MCF 10A (cell line): ENCODE results near the gene C12orf54. TPM values are rescaled to one million over a fixed set of nuclear protein-coding genes. Genes with fewer than 3 reads are reported as not detected.
"Not testable (repeated sequence)": the region's sequence is repeated elsewhere in the genome, so short reads cannot be mapped to it uniquely, and the experiment has no call there.

ENCODE experiments used
- BruUV-seq: library from RNA; stranded (reverse); fragments of 400-500 nt; replicated peaks from 2 replicates; lab custom pipeline; 2021; lab: Mats Ljungman, UMichigan
- CTCF ChIA-PET: fragments of 300-600 bp; sonication (Branson Sonifier 250); formaldehyde crosslinking; extraction: SDS; loops from one replicate; lab custom pipeline; 2021; ENCODE audit warnings: antibody characterized with exemption, inconsistent platforms; lab: Yijun Ruan, JAX
- POLR2A ChIA-PET: fragments of 300-600, 350-650 bp; sonication (Branson Sonifier 250); formaldehyde crosslinking; extraction: SDS; loops from one replicate; lab custom pipeline; 2020; ENCODE audit warnings: antibody characterized with exemption, inconsistent platforms; lab: Yijun Ruan, JAX
- DNase-seq: peaks from one replicate; pipeline ENCODE4 v3.0.0-alpha.2; 2018; ENCODE audit not compliant: unreplicated experiment
- H3K27ac Mint-ChIP-seq: one replicate; pipeline ENCODE4 v1.8.0; 2022; ENCODE audit warnings: mild to moderate bottlenecking, low read depth, mixed read lengths; ENCODE audit not compliant: unreplicated experiment
- H3K27me3 Mint-ChIP-seq: one replicate; pipeline ENCODE4 v1.8.0; 2022; ENCODE audit warnings: mixed read lengths; ENCODE audit not compliant: insufficient read depth, unreplicated experiment
- H3K36me3 Mint-ChIP-seq: one replicate; pipeline ENCODE4 v1.8.0; 2022; ENCODE audit warnings: mild to moderate bottlenecking, moderate library complexity, mixed read lengths; ENCODE audit not compliant: insufficient read depth, unreplicated experiment
- H3K4me1 Mint-ChIP-seq: one replicate; pipeline ENCODE4 v1.8.0; 2022; ENCODE audit warnings: mixed read lengths; ENCODE audit not compliant: insufficient read depth, unreplicated experiment
- H3K4me3 Mint-ChIP-seq: one replicate; pipeline ENCODE4 v1.8.0; 2022; ENCODE audit warnings: mild to moderate bottlenecking, moderate library complexity, mixed read lengths; ENCODE audit not compliant: unreplicated experiment
- H3K9me3 Mint-ChIP-seq: one replicate; pipeline ENCODE4 v1.8.0; 2022; ENCODE audit warnings: mixed read lengths; ENCODE audit not compliant: unreplicated experiment
- CTCF ChIP-seq: fragments of 200-600 bp; IDR thresholded peaks from one replicate; pipeline ENCODE4 v1.8.0; 2022; ENCODE audit warnings: antibody characterized with exemption, mild to moderate bottlenecking; ENCODE audit not compliant: unreplicated experiment
- intact Hi-C: fragments of 100-400 bp; cut with micrococcal nuclease; formaldehyde crosslinking; loops from 2 replicates; pipeline ENCODE4 v1.14.1; 2022
- total RNA-seq: library from RNA; stranded (reverse); gene quantifications from 2 replicates; pipeline ENCODE4 v1.2.3, GENCODE V29; 2022

The C12orf54 gene
- total RNA-seq, 1 experiment from 2014 or later: 1.9 TPM

GRCh38 chr12:48445538-48445937 is 36.8 kb upstream of the C12orf54 start:
- H3K9me3 Mint-ChIP-seq: no peaks in the 10 kb centered on the region
- intact Hi-C loops: no loop called here
- ChIA-PET POLR2A (no interaction called here), CTCF (interaction anchor here (0.9 kb wide), 1 partner anchor 135 kb away, joined by 4 read pairs; no protein-coding TSS in a partner anchor)
- no TSS peak for BruUV-seq
- no peak for DNase-seq
- H3K36me3 Mint-ChIP-seq: no peaks in the 10 kb centered on the region
- H3K27me3 Mint-ChIP-seq: peaks cover 60% of the 10 kb centered on the region
- H3K27ac Mint-ChIP-seq: no peak overlapping the region
- no peak for TF ChIP-seq CTCF
- H3K4me3 Mint-ChIP-seq: no peak overlapping the region
- H3K4me1 Mint-ChIP-seq: no peaks in the 10 kb centered on the region

GRCh38 chr12:48446161-48446776 is 36.0 kb upstream of the C12orf54 start:
- Mint-ChIP-seq H3K4me3 (no peak overlapping the region), H3K27ac (no peak overlapping the region), H3K27me3 (peaks cover 65% of the 10 kb centered on the region), H3K4me1 (no peaks in the 10 kb centered on the region), H3K9me3 (no peaks in the 10 kb centered on the region), H3K36me3 (no peaks in the 10 kb centered on the region)
- ChIA-PET POLR2A (interaction anchor here (0.7 kb wide), 1 partner anchor 51 kb away, joined by 3 read pairs; no protein-coding TSS in a partner anchor), CTCF (interaction anchor here (0.7 to 0.9 kb wide), 2 partner anchors 89 to 134 kb away, joined by 4 read pairs; no protein-coding TSS in a partner anchor)
- TF ChIP-seq CTCF: no peak
- DNase-seq: no peak
- intact Hi-C loops: no loop called here
- BruUV-seq: no TSS peak

- H3K9me3 Mint-ChIP-seq: no peaks in the 10 kb centered on the region
- CTCF ChIA-PET: no interaction called here
Measured at GRCh38 chr12:48447755-48448154, 34.5 kb upstream of the C12orf54 start.

GRCh38 chr12:48451372-48451771 is 30.9 kb upstream of the C12orf54 start:
- Mint-ChIP-seq H3K4me3 (no peak overlapping the region), H3K4me1 (no peaks in the 10 kb centered on the region), H3K9me3 (no peaks in the 10 kb centered on the region), H3K36me3 (no peaks in the 10 kb centered on the region), H3K27me3 (peaks cover 28% of the 10 kb centered on the region), H3K27ac (no peak overlapping the region)
- BruUV-seq: no TSS peak
- ChIA-PET CTCF (no interaction called here), POLR2A (no interaction called here)
- DNase-seq: no peak
- intact Hi-C loops: no loop called here
- no peak for TF ChIP-seq CTCF

More at GRCh38 chr12:48447755-48448154, 34.5 kb upstream of the C12orf54 start:
- Mint-ChIP-seq H3K4me1 (no peaks in the 10 kb centered on the region), H3K27ac (no peak overlapping the region), H3K36me3 (no peaks in the 10 kb centered on the region), H3K27me3 (peaks cover 51% of the 10 kb centered on the region), H3K4me3 (no peak overlapping the region)
- no peak for TF ChIP-seq CTCF
- intact Hi-C loops: no loop called here
- DNase-seq: no peak
- BruUV-seq: no TSS peak
- POLR2A ChIA-PET: no interaction called here

GRCh38 chr12:48452961-48453360 is 29.3 kb upstream of the C12orf54 start:
- intact Hi-C loops, CTCF ChIA-PET: not testable (repeated sequence)
- POLR2A ChIA-PET: interaction anchor here (1.1 kb wide), 1 partner anchor 34 kb away, joined by 3 read pairs; no protein-coding TSS in a partner anchor

More at GRCh38 chr12:48452961-48453360, 29.3 kb upstream of the C12orf54 start:
- H3K4me1 Mint-ChIP-seq, H3K36me3 Mint-ChIP-seq, H3K9me3 Mint-ChIP-seq, H3K4me3 Mint-ChIP-seq, DNase-seq, BruUV-seq, H3K27ac Mint-ChIP-seq: not testable (repeated sequence)
- peaks cover 44% of the 10 kb centered on the region for H3K27me3 Mint-ChIP-seq
